ENCODE measurements around the gene PDE11A.
"Not testable (repeated sequence)": the region's sequence is repeated elsewhere in the genome, so short reads cannot be mapped to it uniquely, and the experiment has no call there.

Gene PDE11A

DNA sequence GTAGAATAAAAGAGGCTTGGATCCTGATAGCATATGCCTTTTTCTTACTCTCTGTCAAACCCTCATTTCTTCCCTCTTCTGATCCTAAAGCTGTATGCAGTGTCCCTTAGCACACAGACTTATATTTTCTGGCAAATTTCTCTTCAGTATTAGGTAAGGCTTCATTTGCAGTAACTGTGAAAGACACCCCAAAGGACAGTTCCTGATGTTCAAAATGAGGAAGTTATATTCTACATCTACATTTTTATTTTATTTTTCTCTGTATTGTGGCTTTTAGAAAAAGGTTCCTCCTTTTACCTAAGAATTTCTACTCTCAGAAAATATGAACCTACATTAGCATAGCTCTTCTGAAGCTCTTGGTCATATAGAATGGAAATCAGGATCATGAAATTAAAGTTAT, 261.7 kb downstream of the PDE11A start:
- no peak for FAIRE-seq
- DNase-seq (ENCODE audit: insufficient read length, low spot score) = no peak
- TF ChIP-seq SPI1 (IDR thresholded peaks at IDR 0.05; ENCODE audit: low read depth, low read length) = no peak
- TF ChIP-seq POLR2AphosphoS5 (IDR thresholded peaks at IDR 0.05; ENCODE audit: low read depth, low read length) = no peak
- TF ChIP-seq POLR2A (IDR thresholded peaks at IDR 0.05; ENCODE audit: low read depth, low read length) = no peak
- no peak for TF ChIP-seq TAF1 (IDR thresholded peaks at IDR 0.05; ENCODE audit: low read depth, low read length)
- no peak for TF ChIP-seq POU2F2 (IDR thresholded peaks at IDR 0.05; ENCODE audit: low read depth, low read length)
- TF ChIP-seq PAX5 (IDR thresholded peaks at IDR 0.05; ENCODE audit: insufficient read depth, low read length, severe bottlenecking) = no peak

DNA sequence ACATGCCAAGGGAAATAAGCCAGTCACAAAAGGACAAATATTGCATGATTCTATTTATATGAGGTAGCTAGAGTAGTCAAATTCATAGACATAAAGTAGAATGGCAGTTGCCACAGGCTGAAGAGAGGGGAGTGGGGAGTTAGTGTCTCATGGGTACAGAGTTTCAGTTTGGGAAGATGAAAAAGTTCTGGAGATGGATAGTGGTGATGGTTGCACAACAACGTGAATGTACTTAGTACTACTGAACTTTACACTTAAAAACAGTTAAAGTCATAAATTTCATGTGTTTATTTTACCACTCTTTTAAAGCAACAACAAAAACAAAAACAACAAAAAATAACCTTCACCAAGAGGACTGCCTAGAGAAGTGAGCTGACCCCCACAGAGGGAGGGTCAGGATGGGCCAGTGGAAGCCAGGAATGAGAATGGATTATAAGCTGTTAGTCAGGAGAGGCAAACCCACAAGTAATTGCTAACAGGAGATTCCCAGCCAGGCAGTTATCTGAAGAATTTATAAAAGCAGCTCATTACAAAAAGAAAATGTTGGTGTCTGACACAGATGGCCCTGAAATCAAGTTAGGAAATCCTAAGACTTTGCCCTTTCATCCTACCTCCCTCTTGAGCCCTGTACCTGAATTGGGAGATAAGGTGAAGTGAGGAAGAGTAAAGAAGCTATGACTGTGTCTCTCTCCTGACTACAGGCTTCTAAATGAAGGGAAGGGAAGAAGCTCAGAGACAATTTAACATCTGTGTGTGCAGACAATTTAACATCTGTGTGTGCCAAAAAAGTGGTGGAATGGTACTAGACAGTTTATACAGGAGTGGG, 263.4 kb downstream of the PDE11A start:
- DNase-seq (ENCODE audit: insufficient read length, low spot score) = no peak
- TF ChIP-seq PAX5 (IDR thresholded peaks at IDR 0.05; ENCODE audit: insufficient read depth, low read length, severe bottlenecking) (no peak), POU2F2 (IDR thresholded peaks at IDR 0.05; ENCODE audit: low read depth, low read length) (no peak), SPI1 (IDR thresholded peaks at IDR 0.05; ENCODE audit: low read depth, low read length) (no peak), POLR2AphosphoS5 (IDR thresholded peaks at IDR 0.05; ENCODE audit: low read depth, low read length) (no peak), POLR2A (IDR thresholded peaks at IDR 0.05; ENCODE audit: low read depth, low read length) (no peak), TAF1 (IDR thresholded peaks at IDR 0.05; ENCODE audit: low read depth, low read length) (no peak)
- no peak for FAIRE-seq

DNA sequence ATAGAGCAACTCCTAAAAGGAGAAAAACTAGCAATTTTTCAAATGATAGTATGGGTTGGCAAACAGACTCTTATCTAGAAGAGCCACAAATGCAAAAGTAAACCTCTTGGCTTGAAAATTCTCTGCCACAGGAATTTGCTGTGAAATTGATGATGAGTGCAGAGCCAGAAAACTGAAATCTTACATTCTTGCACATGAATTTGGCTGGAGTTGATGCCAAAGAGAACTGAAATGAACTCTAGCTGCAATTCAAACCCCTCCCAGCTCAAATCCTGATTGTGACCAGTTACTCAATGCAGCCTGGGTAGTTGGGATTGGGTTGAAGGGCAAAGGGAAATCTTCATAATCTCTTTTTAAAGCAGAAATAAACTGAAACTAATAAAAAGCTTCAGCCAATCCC, 266.6 kb downstream of the PDE11A start:
- DNase-seq (ENCODE audit: insufficient read length, low spot score) (no peak), FAIRE-seq (no peak)
- TF ChIP-seq POLR2AphosphoS5 (IDR thresholded peaks at IDR 0.05; ENCODE audit: low read depth, low read length) (no peak), SPI1 (IDR thresholded peaks at IDR 0.05; ENCODE audit: low read depth, low read length) (no peak), POLR2A (IDR thresholded peaks at IDR 0.05; ENCODE audit: low read depth, low read length) (no peak), PAX5 (IDR thresholded peaks at IDR 0.05; ENCODE audit: insufficient read depth, low read length, severe bottlenecking) (no peak), TAF1 (IDR thresholded peaks at IDR 0.05; ENCODE audit: low read depth, low read length) (no peak), POU2F2 (IDR thresholded peaks at IDR 0.05; ENCODE audit: low read depth, low read length) (no peak)

DNA sequence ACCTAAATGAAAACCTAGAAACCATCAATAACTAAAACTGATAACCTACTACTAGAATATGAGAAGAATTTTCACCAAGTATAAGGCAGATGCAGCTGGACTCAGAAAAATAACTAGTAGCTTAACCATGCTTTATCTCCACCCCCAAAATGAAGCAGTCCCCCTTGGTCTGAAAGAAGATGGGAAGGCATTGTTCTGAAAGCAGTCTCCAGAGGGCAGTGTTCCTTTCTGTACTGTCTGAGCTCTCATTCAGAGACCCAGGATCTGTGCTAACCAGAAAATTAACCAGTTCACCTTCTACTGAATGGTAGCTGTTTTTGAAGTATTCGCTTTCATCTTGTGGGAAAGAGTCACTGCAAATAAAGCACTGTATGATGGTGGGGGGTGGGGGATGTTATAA, 273.0 kb downstream of the PDE11A start:
- TF ChIP-seq POU2F2 (IDR thresholded peaks at IDR 0.05; ENCODE audit: low read depth, low read length) (no peak), POLR2AphosphoS5 (IDR thresholded peaks at IDR 0.05; ENCODE audit: low read depth, low read length) (no peak), TAF1 (IDR thresholded peaks at IDR 0.05; ENCODE audit: low read depth, low read length) (no peak), PAX5 (IDR thresholded peaks at IDR 0.05; ENCODE audit: insufficient read depth, low read length, severe bottlenecking) (no peak), POLR2A (IDR thresholded peaks at IDR 0.05; ENCODE audit: low read depth, low read length) (no peak), SPI1 (IDR thresholded peaks at IDR 0.05; ENCODE audit: low read depth, low read length) (no peak)
- no peak for DNase-seq (ENCODE audit: insufficient read length, low spot score)
- FAIRE-seq = no peak

DNA sequence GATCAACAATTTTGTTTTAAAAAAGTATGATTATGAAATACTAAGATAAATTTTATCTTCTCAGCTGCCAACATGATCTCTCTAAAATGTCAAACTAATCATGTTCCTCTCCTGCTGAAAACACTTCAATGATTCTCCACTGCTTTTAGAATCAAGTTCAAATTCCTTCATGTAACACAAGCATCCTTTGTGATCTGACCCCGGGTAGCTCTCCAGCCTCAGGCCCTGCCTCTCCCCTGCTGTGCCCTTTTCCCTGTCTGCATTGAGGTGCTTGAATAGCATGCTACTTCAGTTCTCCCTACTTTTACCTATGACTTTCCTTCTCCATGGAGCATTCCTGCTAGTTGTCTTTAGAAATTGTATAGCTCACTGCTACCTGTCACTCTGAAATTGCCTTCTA, 274.8 kb downstream of the PDE11A start:
- DNase-seq (ENCODE audit: insufficient read length, low spot score) = no peak
- no peak for FAIRE-seq
- TF ChIP-seq POLR2A (IDR thresholded peaks at IDR 0.05; ENCODE audit: low read depth, low read length) (no peak), POLR2AphosphoS5 (IDR thresholded peaks at IDR 0.05; ENCODE audit: low read depth, low read length) (no peak), SPI1 (IDR thresholded peaks at IDR 0.05; ENCODE audit: low read depth, low read length) (no peak), PAX5 (IDR thresholded peaks at IDR 0.05; ENCODE audit: insufficient read depth, low read length, severe bottlenecking) (no peak), TAF1 (IDR thresholded peaks at IDR 0.05; ENCODE audit: low read depth, low read length) (no peak), POU2F2 (IDR thresholded peaks at IDR 0.05; ENCODE audit: low read depth, low read length) (no peak)

DNA sequence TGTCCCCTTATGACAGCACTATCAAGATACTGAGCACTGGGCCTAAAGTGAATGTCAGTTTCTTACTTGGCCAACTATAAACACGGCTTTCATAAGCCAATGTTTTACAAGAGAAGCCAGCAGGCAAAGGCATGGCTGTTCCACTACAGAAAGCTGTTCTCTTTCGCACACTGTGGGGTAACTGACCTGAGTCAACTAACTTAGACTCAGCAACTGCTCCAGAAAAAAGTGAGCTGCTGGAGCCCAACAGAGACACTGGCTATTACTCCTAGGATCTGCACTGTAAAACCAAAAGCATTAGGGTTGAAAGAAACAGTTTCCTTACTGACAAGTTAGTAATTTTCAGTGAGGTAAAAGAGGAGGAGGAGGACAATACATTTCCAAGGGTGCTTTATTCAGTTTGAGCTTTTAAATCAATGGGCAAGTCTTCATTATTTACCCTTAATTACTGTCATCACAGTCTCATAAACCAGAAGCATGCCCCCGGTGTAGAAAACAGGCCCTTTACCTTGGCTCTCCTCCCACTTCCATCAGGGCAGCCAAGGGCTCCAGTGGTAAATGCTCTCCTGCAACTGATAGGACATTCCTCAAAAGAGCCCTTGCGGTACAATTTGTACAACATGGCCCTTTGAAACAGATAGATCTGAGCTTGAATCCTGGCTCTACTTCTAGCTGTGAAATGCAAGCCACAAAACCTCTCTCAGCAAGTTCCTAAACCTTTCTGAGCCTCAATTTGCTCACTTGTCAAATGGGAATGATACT, 275.7 kb downstream of the PDE11A start:
- DNase-seq (ENCODE audit: insufficient read length, low spot score) (no peak), FAIRE-seq (no peak)
- TF ChIP-seq POLR2AphosphoS5 (IDR thresholded peaks at IDR 0.05; ENCODE audit: low read depth, low read length) = no peak
- TF ChIP-seq PAX5 (IDR thresholded peaks at IDR 0.05; ENCODE audit: insufficient read depth, low read length, severe bottlenecking) = no peak
- TF ChIP-seq POU2F2 (IDR thresholded peaks at IDR 0.05; ENCODE audit: low read depth, low read length) = no peak
- TF ChIP-seq POLR2A (IDR thresholded peaks at IDR 0.05; ENCODE audit: low read depth, low read length) = no peak
- no peak for TF ChIP-seq SPI1 (IDR thresholded peaks at IDR 0.05; ENCODE audit: low read depth, low read length)
- no peak for TF ChIP-seq TAF1 (IDR thresholded peaks at IDR 0.05; ENCODE audit: low read depth, low read length)

DNA sequence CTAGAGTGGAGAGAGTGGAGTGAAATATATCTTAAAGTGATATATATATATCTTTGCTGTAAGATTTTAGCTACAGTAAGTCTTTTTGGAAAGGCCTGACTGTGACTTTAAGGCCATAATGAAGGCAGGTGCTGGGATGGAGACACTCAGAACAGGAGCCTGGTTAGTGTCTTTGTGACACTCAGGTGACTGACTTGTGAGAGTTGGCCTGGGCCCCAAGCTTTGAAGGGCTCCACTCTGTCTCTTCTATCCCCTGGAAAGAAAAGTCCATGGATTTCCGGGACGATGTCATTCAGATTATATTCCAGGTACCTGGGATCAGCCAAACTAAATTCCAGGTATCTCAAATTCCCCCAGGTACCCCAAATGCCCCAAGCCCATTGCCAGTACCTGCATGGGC, 276.6 kb downstream of the PDE11A start:
- TF ChIP-seq POU2F2 (IDR thresholded peaks at IDR 0.05; ENCODE audit: low read depth, low read length) = no peak
- no peak for TF ChIP-seq TAF1 (IDR thresholded peaks at IDR 0.05; ENCODE audit: low read depth, low read length)
- no peak for TF ChIP-seq SPI1 (IDR thresholded peaks at IDR 0.05; ENCODE audit: low read depth, low read length)
- no peak for TF ChIP-seq POLR2A (IDR thresholded peaks at IDR 0.05; ENCODE audit: low read depth, low read length)
- no peak for TF ChIP-seq PAX5 (IDR thresholded peaks at IDR 0.05; ENCODE audit: insufficient read depth, low read length, severe bottlenecking)
- TF ChIP-seq POLR2AphosphoS5 (IDR thresholded peaks at IDR 0.05; ENCODE audit: low read depth, low read length) = no peak
- FAIRE-seq = no peak
- DNase-seq (ENCODE audit: insufficient read length, low spot score) = no peak

DNA sequence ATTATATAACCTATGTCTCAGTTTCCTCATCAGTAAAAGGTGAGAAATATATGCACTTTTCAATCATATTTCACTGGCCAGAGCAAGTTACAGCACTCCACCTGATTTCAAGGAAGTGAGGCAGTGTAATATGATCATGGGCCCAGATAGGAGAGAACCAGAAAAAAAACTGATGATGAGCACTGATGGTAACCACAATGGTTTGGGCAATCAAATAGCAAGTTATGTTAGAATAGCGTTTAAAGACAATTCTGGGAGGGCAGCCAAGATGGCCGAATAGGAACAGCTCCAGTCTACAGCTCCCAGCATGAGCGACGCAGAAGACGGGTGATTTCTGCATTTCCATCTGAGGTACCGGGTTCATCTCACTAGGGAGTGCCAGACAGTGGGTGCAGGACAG, 287.4 kb downstream of the PDE11A start:
- DNase-seq (ENCODE audit: insufficient read length, low spot score); FAIRE-seq: not testable (repeated sequence)

DNA sequence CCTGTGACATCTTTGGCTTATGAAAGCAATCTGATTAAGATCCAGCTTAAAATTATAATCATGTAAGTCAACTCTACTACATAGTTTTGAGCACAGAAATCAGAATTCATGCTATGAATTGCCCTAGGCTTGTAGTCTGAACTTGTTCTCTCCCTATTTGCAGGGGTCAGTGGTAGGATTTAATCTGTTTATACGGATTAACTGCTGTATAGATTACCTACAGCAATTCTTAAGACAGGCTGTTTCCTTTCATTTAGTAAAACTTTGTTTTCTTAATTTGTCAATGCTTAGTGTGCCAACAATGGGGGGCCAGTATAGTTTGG, 287.9 kb downstream of the PDE11A start:
- no peak for TF ChIP-seq POLR2A (IDR thresholded peaks at IDR 0.05; ENCODE audit: low read depth, low read length)
- DNase-seq (ENCODE audit: insufficient read length, low spot score) = no peak
- no peak for FAIRE-seq
